GM19467 (cell line): ENCODE measurements around the gene MXD3.
"Not testable (repeated sequence)": the region's sequence is repeated elsewhere in the genome, so short reads cannot be mapped to it uniquely, and the experiment has no call there.

ENCODE experiments used
- ATAC-seq: cut with Tn5 transposase; IDR thresholded peaks from one replicate; pipeline ENCODE4 v1.9.1; 2021; ENCODE audit warnings: mild to moderate bottlenecking, moderate library complexity; ENCODE audit not compliant: unreplicated experiment

The MXD3 gene

DNA sequence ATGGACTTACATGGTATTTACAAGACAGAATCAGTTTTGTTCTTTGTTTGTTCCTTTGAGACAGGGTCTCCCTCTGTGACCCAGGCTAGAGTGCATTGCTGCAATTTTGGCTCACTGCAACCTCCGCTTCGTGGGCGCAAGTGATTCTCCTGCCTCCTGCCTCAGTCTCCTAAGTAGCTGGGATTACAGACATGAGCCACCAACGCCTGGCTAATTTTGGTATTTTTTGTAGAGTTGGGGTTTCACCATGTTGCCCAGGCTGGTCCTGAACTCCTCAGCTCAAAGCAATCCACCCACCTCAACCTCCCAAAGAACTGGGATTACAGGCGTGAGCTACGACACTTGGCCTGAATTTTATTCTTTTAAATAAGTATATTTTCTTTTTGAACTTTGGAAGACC, 35.8 kb downstream of the MXD3 start:
- no peak for ATAC-seq

DNA sequence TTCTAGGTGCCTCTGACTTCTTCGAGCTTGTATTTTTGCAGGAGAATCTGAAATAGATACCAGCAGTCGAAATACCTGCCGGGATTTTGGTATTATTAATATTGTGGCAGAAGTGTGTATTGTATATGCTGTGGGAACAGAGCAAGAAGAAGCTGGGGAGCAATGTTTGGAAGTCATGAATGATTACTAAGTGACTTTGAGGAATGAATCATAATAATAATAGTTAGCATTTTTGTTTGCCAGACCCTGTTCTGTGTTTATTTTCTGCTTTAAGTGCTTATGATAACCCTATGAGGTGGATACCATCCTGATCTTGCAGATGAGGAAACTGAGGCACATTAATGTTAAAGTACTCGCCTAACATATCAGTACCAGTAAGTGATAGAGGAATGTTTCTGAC, 40.6 kb downstream of the MXD3 start:
- no peak for ATAC-seq

DNA sequence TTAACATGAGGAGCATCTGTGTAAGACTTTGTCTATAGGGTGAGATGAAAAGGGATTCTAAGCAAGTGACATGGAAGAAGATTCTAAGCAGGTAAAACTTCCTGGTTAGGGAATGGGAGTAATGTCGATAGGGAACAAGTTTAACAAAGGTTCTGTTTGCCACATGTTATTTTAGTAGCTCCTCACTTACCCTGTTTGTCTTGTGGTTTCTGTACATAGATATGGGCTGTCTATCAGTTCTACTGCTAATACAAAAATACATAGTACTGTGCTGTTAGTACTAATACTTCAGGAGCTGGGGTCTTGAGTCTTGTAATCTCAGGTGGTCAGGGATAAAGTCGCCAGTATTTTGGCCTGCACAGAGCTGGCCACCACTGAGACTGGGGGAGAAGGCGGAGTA, 41.0 kb downstream of the MXD3 start:
- no peak for ATAC-seq

DNA sequence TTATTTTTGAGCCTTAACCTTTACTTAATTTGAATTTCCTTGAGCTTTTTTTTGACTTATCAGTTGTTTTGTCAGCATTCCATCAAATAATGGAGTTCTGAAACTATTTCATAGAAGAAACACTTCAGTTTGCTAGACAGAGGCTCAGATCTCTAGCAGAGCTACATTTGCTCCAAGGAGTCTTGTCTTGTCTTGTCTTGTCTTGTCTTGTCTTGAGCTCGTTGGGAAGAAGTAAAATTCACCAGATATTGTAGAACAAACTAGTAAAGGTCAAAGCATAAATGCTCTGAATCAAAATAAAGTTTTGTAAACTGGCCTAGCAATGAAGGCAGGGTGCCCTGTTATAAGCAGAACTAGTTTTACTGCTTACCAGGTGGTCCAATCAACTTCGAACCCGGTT, 41.7 kb downstream of the MXD3 start:
- ATAC-seq, result no peak

DNA sequence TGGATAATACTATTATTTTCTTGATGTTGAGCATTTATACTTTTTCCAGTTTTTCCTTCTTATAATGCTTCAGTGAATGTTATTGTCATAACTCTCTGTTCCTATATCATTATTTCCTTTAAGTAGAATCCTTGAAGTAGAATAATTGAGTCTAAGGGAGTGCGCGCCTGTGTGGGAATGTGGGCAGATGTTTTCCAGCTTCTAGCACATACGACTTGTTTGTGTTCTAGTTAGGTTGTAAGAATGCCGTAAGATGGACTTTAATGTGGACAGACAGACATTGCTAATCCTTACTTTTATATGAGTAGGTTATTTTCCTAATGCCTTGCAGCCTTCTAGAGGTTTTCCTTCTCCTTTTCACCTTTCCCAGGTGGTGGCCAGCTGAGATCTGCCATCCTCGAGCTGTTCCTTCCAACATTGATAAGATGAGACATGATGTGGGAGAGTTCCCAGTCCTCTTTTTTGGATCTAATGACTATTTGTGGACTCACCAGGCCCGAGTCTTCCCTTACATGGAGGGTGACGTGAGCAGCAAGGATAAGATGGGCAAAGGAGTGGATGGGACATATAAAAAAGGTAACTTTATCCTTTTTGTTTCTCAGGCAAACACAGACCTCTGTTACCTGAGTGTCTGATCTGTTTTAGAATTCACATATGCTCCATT, 42.3 kb downstream of the MXD3 start:
- no peak for ATAC-seq

DNA sequence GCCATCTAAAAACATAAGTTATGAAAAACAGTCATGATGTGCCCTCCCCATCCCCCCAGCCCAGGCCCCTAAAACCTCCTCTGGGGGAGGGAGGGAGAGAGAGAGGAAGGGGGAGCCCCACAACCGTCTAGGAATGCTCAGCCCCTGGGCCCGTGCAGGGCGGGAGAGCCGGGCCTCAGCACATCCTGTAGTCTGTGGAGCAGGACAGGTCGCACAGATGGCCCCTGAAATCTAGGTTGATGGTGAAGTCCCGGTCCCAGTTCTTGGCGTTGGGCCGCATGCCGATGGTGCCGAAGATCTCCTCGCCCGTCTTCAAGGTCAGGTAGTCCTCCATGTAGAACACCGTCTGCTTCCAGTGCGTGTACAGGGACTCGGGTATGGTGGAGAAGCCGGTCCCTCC, 46.3 kb downstream of the MXD3 start:
- no peak for ATAC-seq

DNA sequence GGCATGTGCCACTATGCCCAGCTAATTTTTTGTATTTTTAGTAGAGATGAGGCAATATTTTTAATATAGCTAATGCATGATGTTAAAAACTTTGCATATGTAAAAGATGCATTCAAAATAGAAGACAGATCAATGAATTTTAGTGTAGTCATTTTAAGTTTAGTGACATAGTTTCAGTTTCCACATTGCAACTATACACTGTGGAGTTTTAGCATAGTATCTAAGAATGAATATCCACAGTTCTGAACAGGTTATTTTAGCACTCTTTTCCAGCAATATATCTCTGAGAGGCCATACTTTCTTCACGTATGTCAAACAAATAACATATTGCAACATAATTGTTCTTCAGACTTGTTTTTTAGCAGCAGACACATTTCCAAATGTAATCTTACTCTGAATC, 47.5 kb downstream of the MXD3 start:
- no peak for ATAC-seq

DNA sequence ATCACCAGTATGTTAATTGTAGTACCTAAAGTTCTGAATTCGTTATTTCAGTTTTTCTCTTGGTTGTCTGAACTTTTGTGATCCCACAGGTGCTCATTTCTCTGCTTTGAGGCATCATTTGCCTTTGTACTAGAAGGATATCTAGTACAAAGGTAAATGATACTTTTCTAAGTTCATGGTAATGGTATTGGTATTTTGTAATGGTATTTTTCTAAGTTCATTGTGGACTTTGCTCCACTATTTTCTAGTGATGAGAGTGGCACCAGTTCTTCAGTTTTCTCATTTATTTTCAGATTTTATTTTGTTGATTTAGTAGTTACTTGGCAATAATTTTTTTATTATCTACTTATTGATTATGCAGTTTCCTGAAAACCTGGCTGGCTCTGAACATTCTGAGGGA, 50.2 kb downstream of the MXD3 start:
- no peak for ATAC-seq

DNA sequence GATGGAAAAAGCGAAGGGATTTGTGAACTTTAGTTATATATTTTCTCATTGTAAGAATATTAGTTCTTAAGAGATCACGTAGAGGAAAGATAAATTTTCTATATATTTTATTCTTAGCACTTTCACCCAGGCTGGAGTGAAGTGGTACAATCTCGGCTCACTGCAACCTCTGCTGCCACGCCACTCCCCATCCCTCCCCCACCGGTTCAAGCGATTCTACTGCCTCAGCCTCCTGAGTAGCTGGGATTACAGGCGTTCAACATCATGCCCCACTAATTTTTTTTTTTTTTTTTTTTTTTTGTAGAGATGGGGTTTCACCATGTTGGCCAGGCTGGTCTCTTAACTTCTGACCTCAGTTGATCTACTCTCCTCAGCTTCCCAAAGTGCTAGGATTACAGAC, 50.7 kb downstream of the MXD3 start:
- ATAC-seq, result no peak

DNA sequence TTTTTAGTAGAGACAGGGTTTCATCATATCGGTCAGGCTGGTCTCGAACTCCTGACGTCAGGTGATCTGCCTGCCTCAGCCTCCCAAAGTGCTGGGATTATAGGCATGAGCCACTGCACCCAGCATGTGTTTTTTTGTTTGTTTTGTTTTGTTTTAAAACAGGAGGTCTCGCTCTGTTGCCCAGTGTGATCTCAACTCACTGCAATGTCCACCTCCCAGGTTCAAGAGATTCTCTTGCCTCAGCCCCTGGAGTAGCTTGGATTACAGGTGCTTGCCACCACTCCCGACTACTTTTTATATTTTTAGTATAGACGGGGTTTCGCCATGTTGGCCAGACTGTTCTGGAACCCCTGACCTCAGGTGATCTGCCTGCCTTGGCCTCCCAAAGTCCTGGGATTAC, 53.0 kb downstream of the MXD3 start:
- not testable (repeated sequence) for ATAC-seq
